Endodermal cell (in vitro differentiated cells): ENCODE results near the gene SCN1A. TPM values are rescaled to one million over a fixed set of nuclear protein-coding genes. Genes with fewer than 3 reads are reported as not detected.

Source experiments
- DNase-seq: peaks from one replicate; pipeline ENCODE4 v3.0.0-alpha.2; 2017
- H3K27ac ChIP-seq: 2 replicates; pipeline ENCODE4 v1.5.1; 2013; ENCODE audit warnings: mild to moderate bottlenecking, low read depth, low read length, moderate library complexity
- H3K27me3 ChIP-seq: 2 replicates; pipeline ENCODE4 v1.6.1; 2013; ENCODE audit warnings: mild to moderate bottlenecking, low read length, moderate library complexity; ENCODE audit not compliant: insufficient read depth, control insufficient read depth, poor library complexity, severe bottlenecking
- H3K36me3 ChIP-seq: 2 replicates; pipeline ENCODE4 v1.7.0; 2013; ENCODE audit warnings: mild to moderate bottlenecking, low read length, moderate library complexity; ENCODE audit not compliant: control insufficient read depth, insufficient read depth
- H3K4me1 ChIP-seq: one replicate; pipeline ENCODE4 v1.7.0; 2013; ENCODE audit warnings: low read length; ENCODE audit not compliant: control insufficient read depth, insufficient read depth
- H3K4me3 ChIP-seq: 2 replicates; pipeline ENCODE4 v1.5.1; 2013; ENCODE audit warnings: mild to moderate bottlenecking, low read length, moderate library complexity
- H3K9ac ChIP-seq: 2 replicates; pipeline ENCODE4 v1.6.1; 2013; ENCODE audit warnings: mild to moderate bottlenecking, low read length, moderate library complexity; ENCODE audit not compliant: poor library complexity, severe bottlenecking; ENCODE audit errors: extremely low read depth
- H3K9me3 ChIP-seq: 2 replicates; pipeline ENCODE4 v1.6.1; 2013; ENCODE audit warnings: mild to moderate bottlenecking, low read length, moderate library complexity; ENCODE audit not compliant: control insufficient read depth
- H3K27ac Mint-ChIP-seq: 2 replicates; pipeline ENCODE4 v1.8.0; 2020; ENCODE audit warnings: mixed read lengths
- H3K27me3 Mint-ChIP-seq: 2 replicates; pipeline ENCODE4 v1.8.0; 2021; ENCODE audit warnings: mild to moderate bottlenecking, mixed read lengths; ENCODE audit not compliant: insufficient read depth
- H3K36me3 Mint-ChIP-seq: 2 replicates; pipeline ENCODE4 v1.8.0; 2020; ENCODE audit warnings: low read depth, mixed read lengths
- H3K4me1 Mint-ChIP-seq: 2 replicates; pipeline ENCODE4 v1.8.0; 2020; ENCODE audit warnings: mixed read lengths
- H3K4me3 Mint-ChIP-seq: 2 replicates; pipeline ENCODE4 v1.8.0; 2020; ENCODE audit warnings: mild to moderate bottlenecking, moderate library complexity, mixed read lengths
- H3K9me3 Mint-ChIP-seq: 2 replicates; pipeline ENCODE4 v1.8.0; 2020; ENCODE audit warnings: mild to moderate bottlenecking, mixed read lengths
- CTCF ChIP-seq: fragments of 200-600 bp; sonication (generic); conservative IDR thresholded peaks from 2 replicates; pipeline ENCODE4 v1.5.0; 2021; ENCODE audit warnings: antibody characterized with exemption, mild to moderate bottlenecking
- WGBS, 2 experiments: methylation state at CpG; one replicate each; pipeline versions ENCODE4 v1.1.5 to v1.1.7; 2013; ENCODE audit warnings: missing lambda C conversion rate in 2 of 2, mixed read lengths in 1 of 2; ENCODE audit not compliant: insufficient coverage in 1 of 2, insufficient read length in 1 of 2; 5-methylcytosine and 5-hydroxymethylcytosine counted together
- total RNA-seq, 2 donors: library from RNA; stranded (reverse); fragmentation: NEBNext Ultra II Directional in 1 of 2; extraction: Animal tissue kit (Norgen Biotek cat#: 25700) in 1 of 2; gene quantifications; 2 replicates in 1 of 2; 3 replicates in 1 of 2; pipeline ENCODE4 v1.2.1, GENCODE V29; 2021

Gene SCN1A
- total RNA-seq, 2 donors from 2014 or later: not detected

DNA sequence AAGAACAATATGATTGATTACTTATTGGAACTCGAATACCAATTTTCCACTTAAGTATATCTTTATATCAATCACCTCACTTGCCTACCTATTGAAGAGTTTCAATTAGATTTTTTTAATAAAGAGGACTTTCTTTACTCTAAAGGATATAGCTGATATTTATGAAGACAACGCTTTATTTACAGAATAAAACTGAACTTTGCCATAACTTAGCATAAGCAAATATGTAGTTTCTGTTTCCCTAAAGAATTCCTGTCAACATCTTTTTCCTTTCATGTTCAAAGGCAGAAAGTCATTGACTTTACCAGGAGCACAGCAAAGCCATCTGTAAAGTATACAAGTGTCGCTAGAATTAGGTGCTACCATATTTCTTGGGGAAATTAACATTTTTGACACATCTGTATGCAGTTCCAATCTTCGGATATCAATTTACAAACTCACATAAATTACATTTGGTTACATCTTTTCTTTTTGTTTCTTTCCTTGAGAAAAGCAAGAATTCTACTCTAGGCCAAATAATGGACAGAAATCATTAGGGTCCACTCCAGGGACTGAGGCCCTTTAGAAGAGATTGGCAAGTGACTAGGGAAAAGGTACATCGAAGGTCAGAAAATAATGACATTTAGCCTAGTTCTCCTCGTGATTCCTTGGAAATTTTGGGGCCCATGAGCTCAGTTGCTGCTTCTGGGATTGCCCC, 7.5 kb upstream of the SCN1A start:
- H3K4me1 Mint-ChIP-seq: peaks cover 2% of the 10 kb centered on the region
- no peak for DNase-seq
- 84 to 88% methylated on average over 4 to 6 of the region's 6 CpGs for WGBS, 2 experiments
- no peak overlapping the region for H3K9ac ChIP-seq
- no peak overlapping the region for H3K4me3 ChIP-seq
- TF ChIP-seq CTCF: no peak
- no peak overlapping the region for H3K27ac Mint-ChIP-seq
- no peaks in the 10 kb centered on the region for H3K9me3 Mint-ChIP-seq
- H3K27me3 ChIP-seq: no peaks in the 10 kb centered on the region
- no peak overlapping the region for H3K27ac ChIP-seq
- no peaks in the 10 kb centered on the region for H3K36me3 Mint-ChIP-seq
- no peaks in the 10 kb centered on the region for H3K36me3 ChIP-seq
- no peak overlapping the region for H3K4me3 Mint-ChIP-seq
- no peaks in the 10 kb centered on the region for H3K4me1 ChIP-seq
- no peaks in the 10 kb centered on the region for H3K9me3 ChIP-seq
- H3K27me3 Mint-ChIP-seq: no peaks in the 10 kb centered on the region

- Mint-ChIP-seq H3K27me3 (no peaks in the 10 kb centered on the region), H3K4me3 (no peak overlapping the region), H3K4me1 (peaks cover 2% of the 10 kb centered on the region), H3K9me3 (no peaks in the 10 kb centered on the region), H3K36me3 (no peaks in the 10 kb centered on the region), H3K27ac (no peak overlapping the region)
- DNase-seq: no peak
- Histone ChIP-seq H3K4me1 (no peaks in the 10 kb centered on the region), H3K36me3 (no peaks in the 10 kb centered on the region), H3K27ac (no peak overlapping the region), H3K27me3 (no peaks in the 10 kb centered on the region), H3K9me3 (no peaks in the 10 kb centered on the region), H3K9ac (no peak overlapping the region), H3K4me3 (no peak overlapping the region)
- no peak for TF ChIP-seq CTCF
- WGBS, 2 experiments: 83 to 89% methylated on average over 2 to 3 of the region's 3 CpGs
These were observed 6.7 kb upstream of the SCN1A start for GRCh38 chr2:166134252-166135151.

- no peak for TF ChIP-seq CTCF
- H3K9me3 ChIP-seq: no peaks in the 10 kb centered on the region
- DNase-seq: no peak
- no peak overlapping the region for H3K9ac ChIP-seq
- H3K36me3 Mint-ChIP-seq: no peaks in the 10 kb centered on the region
- no peak overlapping the region for H3K27ac Mint-ChIP-seq
- H3K36me3 ChIP-seq: no peaks in the 10 kb centered on the region
- no peaks in the 10 kb centered on the region for H3K9me3 Mint-ChIP-seq
- no peaks in the 10 kb centered on the region for H3K4me1 ChIP-seq
- H3K27ac ChIP-seq: no peak overlapping the region
- no peak overlapping the region for H3K4me3 ChIP-seq
- no peaks in the 10 kb centered on the region for H3K27me3 Mint-ChIP-seq
- no peaks in the 10 kb centered on the region for H3K27me3 ChIP-seq
- WGBS, 2 experiments: 92 to 94% methylated on average over 2 to 6 of the region's 7 CpGs
- H3K4me1 Mint-ChIP-seq: peaks cover 2% of the 10 kb centered on the region
- H3K4me3 Mint-ChIP-seq: no peak overlapping the region
These were observed 5.8 kb upstream of the SCN1A start for GRCh38 chr2:166133653-166134052.
